Right lobe of liver (tissue), 6 donors: ENCODE data around the gene DHX16. TPM values are rescaled to one million over a fixed set of nuclear protein-coding genes. Genes with fewer than 3 reads are reported as not detected.

Experiments
- ATAC-seq, 4 donors: fragments of 200-7000 bp; cut with Tn5 transposase; one replicate each; pipeline ENCODE4 v1.9.1; 2020; ENCODE audit warnings: mild to moderate bottlenecking in 4 of 4, moderate library complexity in 4 of 4
- DNase-seq, 3 donors: peaks; one replicate each; pipeline ENCODE4 v3.0.0-alpha.2; 2020
- H3K27ac ChIP-seq, 3 donors: fragments of 200-600 bp; one replicate each; pipeline ENCODE4 v1.8.0; 2022
- H3K27me3 ChIP-seq, 2 donors: fragments of 200-600 bp; one replicate each; pipeline ENCODE4 v1.8.0; 2022
- H3K36me3 ChIP-seq, 4 donors: fragments of 200-600 bp; sonication (generic) in 1 of 4; one replicate each; pipeline versions ENCODE4 v1.5.1 to v1.8.0; 2017 to 2022; ENCODE audit warnings: control low read depth in 1 of 4
- H3K4me1 ChIP-seq, 4 donors: fragments of 200-600 bp; sonication (generic) in 1 of 4; one replicate each; pipeline versions ENCODE4 v1.5.1 to v1.8.0; 2017 to 2022; ENCODE audit warnings: control low read depth in 1 of 4
- H3K4me3 ChIP-seq, 3 donors: fragments of 200-600 bp; one replicate each; pipeline ENCODE4 v1.8.0; 2022
- H3K9me3 ChIP-seq, 4 donors: fragments of 200-600 bp; sonication (generic) in 1 of 4; one replicate each; pipeline versions ENCODE4 v1.5.1 to v1.8.0; 2017 to 2022; ENCODE audit warnings: control low read depth in 1 of 4
- POLR2A ChIP-seq: fragments of 450-650 bp; IDR thresholded peaks from one replicate; pipeline ENCODE4 v1.6.1; 2017; ENCODE audit warnings: antibody characterized with exemption, mild to moderate bottlenecking
- WGBS: methylation state at CpG from one replicate; pipeline ENCODE4 v1.1.6; 2018; ENCODE audit warnings: low coverage, low lambda C conversion rate; ENCODE audit not compliant: insufficient coverage; ENCODE audit errors: missing lambda C conversion rate; 5-methylcytosine and 5-hydroxymethylcytosine counted together
- intact Hi-C, 2 donors: fragments of 100-400 bp; cut with DNase I; formaldehyde crosslinking; loops; one replicate each; pipeline versions ENCODE4 v1.11.2 to v1.14.1; 2022
- total RNA-seq, 6 experiments: library from RNA; depleted of rRNA in 2 of 6; stranded (reverse); fragments of >200 nt in 2 of 6; fragmentation: NEBNext Ultra II Directional in 3 of 6; extraction: Animal tissue kit (Norgen Biotek cat#: 25700) in 3 of 6; gene quantifications; one replicate each; pipeline versions ENCODE4 v1.1.0 to v1.2.4, GENCODE V29; 2016 to 2023
- TF ChIP-seq, protein P1 (sequence below), 4 donors: fragments of 200-600 bp in 3 of 4; fragments of 450-650 bp in 1 of 4; IDR thresholded peaks; one replicate each; pipeline versions ENCODE4 v1.5.1 to v1.8.0; 2016 to 2022; ENCODE audit warnings: antibody characterized with exemption in 4 of 4, mild to moderate bottlenecking in 2 of 4
- donor health status: DM: no; HTN: yes; CAD: no.
- donor health status: DM: no; HTN: no; CAD: no.
- donor health status: DM: no; HTN: no; CAD: no.
- donor health status: DM: no; HTN: yes; CAD: no.
- donor health status: DM: no; HTN: yes; CAD: no.

DHX16 gene
- total RNA-seq, 6 experiments from 2014 or later = 12.3 to 17.8 (median 14.4) TPM

DNA sequence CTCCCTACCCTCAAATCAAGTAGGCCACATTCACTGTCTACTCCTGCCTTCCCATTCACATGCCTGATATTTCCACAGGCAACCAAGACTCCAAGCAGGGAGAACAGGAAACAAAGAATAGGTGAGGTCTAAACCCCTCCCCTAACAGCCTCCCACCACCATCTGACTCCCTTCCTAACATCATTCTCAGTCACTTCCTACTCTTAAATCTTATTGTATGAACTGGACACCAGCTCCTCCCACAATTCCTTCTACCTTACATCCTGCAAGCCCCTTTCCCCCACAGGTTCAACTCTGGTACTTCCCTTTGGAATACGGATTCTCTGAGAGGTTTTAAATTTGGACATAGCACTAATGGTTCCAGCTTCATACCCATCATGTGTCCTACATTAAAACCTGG, 26.8 kb downstream of the DHX16 start:
- H3K4me1 ChIP-seq = peaks cover 0 to 16% (median 6%) of the 10 kb centered on the region in 4 donors
- TF ChIP-seq POLR2A = no peak
- TF ChIP-seq, protein P1, sequence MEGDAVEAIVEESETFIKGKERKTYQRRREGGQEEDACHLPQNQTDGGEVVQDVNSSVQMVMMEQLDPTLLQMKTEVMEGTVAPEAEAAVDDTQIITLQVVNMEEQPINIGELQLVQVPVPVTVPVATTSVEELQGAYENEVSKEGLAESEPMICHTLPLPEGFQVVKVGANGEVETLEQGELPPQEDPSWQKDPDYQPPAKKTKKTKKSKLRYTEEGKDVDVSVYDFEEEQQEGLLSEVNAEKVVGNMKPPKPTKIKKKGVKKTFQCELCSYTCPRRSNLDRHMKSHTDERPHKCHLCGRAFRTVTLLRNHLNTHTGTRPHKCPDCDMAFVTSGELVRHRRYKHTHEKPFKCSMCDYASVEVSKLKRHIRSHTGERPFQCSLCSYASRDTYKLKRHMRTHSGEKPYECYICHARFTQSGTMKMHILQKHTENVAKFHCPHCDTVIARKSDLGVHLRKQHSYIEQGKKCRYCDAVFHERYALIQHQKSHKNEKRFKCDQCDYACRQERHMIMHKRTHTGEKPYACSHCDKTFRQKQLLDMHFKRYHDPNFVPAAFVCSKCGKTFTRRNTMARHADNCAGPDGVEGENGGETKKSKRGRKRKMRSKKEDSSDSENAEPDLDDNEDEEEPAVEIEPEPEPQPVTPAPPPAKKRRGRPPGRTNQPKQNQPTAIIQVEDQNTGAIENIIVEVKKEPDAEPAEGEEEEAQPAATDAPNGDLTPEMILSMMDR (IDR thresholded peaks at IDR 0.05) = no peak
- no peaks in the 10 kb centered on the region for H3K9me3 ChIP-seq
- peak overlapping the region in 1 of 3 donors; percentile 2 for H3K27ac ChIP-seq
- H3K27me3 ChIP-seq = no peaks in the 10 kb centered on the region
- H3K4me3 ChIP-seq = no peak overlapping the region
- ATAC-seq (no peak), DNase-seq (no peak)
- 33% methylated on average over 1 of the region's 1 CpG for WGBS
- intact Hi-C loops = no loop called here
- H3K36me3 ChIP-seq = peaks cover 0 to 2% (median 0%) of the 10 kb centered on the region in 4 donors

DNA sequence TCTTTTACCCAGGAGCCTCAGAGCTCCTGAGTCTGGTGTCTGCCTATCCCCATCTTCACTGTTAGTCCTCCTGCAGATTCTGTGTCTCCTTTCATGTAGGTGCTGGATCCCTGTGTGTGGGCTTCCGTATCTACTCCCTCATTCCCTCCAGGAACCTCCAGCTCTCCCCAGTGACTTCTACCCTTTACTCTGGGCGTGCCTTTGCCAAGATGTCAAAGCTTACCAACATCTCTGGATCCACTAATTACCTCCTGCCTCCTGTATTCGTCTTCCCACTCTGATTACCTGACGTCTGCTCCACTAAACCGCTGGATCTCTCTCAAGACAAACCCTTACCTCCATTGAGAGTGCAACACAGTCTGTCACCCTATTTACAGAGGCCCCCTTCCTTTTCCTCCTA, 28.0 kb downstream of the DHX16 start:
- WGBS = 75% methylated on average over 5 of the region's 5 CpGs
- DNase-seq (no peak), ATAC-seq (no peak)
- peaks cover 0 to 16% (median 6%) of the 10 kb centered on the region in 4 donors for H3K4me1 ChIP-seq
- H3K27ac ChIP-seq = no peak overlapping the region
- H3K9me3 ChIP-seq = no peaks in the 10 kb centered on the region
- no peak overlapping the region for H3K4me3 ChIP-seq
- no peaks in the 10 kb centered on the region for H3K27me3 ChIP-seq
- intact Hi-C loops = no loop called here
- H3K36me3 ChIP-seq = no peaks in the 10 kb centered on the region
- TF ChIP-seq POLR2A = no peak
- TF ChIP-seq, protein P1 (IDR thresholded peaks at IDR 0.05) = no peak

DNA sequence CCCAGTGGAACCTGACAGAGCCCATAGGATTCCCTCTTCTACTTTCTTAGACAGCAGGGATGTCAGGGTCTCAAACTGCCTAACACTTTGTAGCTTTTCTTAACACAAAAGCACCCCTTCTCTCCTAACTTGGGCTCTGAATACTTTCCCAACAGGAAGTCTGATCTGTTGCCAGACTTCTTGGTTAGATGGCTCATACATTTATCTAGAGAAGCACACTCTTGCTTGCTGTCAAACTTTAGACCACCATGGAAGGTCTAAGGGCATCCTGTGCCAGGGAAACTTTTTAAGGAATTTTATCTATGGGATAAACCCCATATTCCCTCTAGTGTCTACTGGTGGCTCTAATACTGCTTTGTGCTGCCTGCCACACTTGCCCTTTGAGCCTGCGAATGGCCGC, 29.1 kb downstream of the DHX16 start:
- H3K9me3 ChIP-seq = no peaks in the 10 kb centered on the region
- H3K4me1 ChIP-seq = peaks cover 0 to 20% (median 6%) of the 10 kb centered on the region in 4 donors
- ATAC-seq (no peak), DNase-seq (no peak)
- 92% methylated on average over 2 of the region's 2 CpGs for WGBS
- no peak overlapping the region for H3K27ac ChIP-seq
- no peaks in the 10 kb centered on the region for H3K36me3 ChIP-seq
- intact Hi-C loops = no loop called here
- H3K4me3 ChIP-seq = no peak overlapping the region
- no peaks in the 10 kb centered on the region for H3K27me3 ChIP-seq
- TF ChIP-seq, protein P1 (IDR thresholded peaks at IDR 0.05) = no peak
- TF ChIP-seq POLR2A = no peak

DNA sequence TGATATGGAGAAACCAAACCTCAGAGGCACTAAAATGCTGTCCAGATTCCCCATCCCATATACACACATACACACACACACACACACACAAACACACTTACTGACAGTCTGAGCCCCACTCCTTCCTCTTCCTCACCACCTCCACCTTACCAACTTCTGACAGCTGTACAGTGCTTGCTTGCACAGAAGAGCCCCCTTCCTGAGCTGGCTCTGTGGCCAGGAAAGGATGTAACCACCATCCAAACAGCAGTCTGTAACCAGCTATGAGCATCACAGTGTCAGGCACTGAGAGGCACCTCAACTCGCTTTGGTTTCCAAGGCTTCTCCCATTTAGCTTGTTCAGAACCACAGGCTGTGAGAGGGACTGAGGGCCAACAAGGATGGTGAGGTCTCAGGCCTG, 31.8 kb downstream of the DHX16 start:
- peaks cover 0 to 10% (median 3%) of the 10 kb centered on the region in 4 donors for H3K4me1 ChIP-seq
- no peak for TF ChIP-seq POLR2A
- TF ChIP-seq, protein P1 (IDR thresholded peaks at IDR 0.05) = no peak
- no peak overlapping the region for H3K27ac ChIP-seq
- no peaks in the 10 kb centered on the region for H3K27me3 ChIP-seq
- intact Hi-C loops = no loop called here
- no peak for ATAC-seq
- no peak overlapping the region for H3K4me3 ChIP-seq
- no CpG with 5 or more reads among the region's 1 CpG for WGBS
- no peaks in the 10 kb centered on the region for H3K9me3 ChIP-seq
- DNase-seq = no peak
- H3K36me3 ChIP-seq = no peaks in the 10 kb centered on the region

DNA sequence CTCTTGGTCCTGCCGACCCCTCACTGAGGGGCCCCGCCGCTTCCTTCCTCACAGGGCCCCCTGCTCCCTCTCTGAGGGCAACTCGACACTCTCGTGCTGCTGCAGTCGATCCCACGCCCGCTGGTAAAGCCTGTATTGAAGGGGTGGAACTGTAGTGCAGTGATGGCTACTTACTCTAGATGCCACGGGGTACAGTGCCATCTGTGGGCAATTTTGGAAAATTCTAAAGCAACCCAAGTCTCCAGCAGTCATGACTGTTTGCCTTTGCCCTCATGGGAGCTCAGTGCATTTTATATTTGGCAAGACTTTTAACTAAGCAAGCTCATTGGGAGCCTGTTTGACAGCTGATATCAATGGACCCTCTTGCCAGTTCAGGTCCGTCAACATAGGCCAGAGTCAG, 32.3 kb downstream of the DHX16 start:
- intact Hi-C loops = no loop called here
- no peaks in the 10 kb centered on the region for H3K9me3 ChIP-seq
- ATAC-seq (peak; percentile 75 to 83 (median 81)), DNase-seq (no peak)
- TF ChIP-seq, protein P1 (IDR thresholded peaks at IDR 0.05) = peak in 3 of 4 donors; percentile 23 to 39 (median 37)
- TF ChIP-seq POLR2A = no peak
- WGBS = 54% methylated on average over 4 of the region's 10 CpGs
- no peaks in the 10 kb centered on the region for H3K27me3 ChIP-seq
- no peak overlapping the region for H3K4me3 ChIP-seq
- no peak overlapping the region for H3K27ac ChIP-seq
- H3K4me1 ChIP-seq = peaks cover 0 to 10% (median 0%) of the 10 kb centered on the region in 4 donors
- H3K36me3 ChIP-seq = no peaks in the 10 kb centered on the region
